Measurements from ENCODE around the gene FXR2. TPM values are rescaled to one million over a fixed set of nuclear protein-coding genes. Genes with fewer than 3 reads are reported as not detected.
A peak's percentile ranks its signal among the peaks of the same experiment; 100 is the strongest.

Gene FXR2
- total and polyA plus RNA-seq, 9 of the 15 experiments (the other 6 are each of a cell fraction or from before 2014, with no cell fraction given): 2.0 to 49.3 (median 24.5) TPM

DNA sequence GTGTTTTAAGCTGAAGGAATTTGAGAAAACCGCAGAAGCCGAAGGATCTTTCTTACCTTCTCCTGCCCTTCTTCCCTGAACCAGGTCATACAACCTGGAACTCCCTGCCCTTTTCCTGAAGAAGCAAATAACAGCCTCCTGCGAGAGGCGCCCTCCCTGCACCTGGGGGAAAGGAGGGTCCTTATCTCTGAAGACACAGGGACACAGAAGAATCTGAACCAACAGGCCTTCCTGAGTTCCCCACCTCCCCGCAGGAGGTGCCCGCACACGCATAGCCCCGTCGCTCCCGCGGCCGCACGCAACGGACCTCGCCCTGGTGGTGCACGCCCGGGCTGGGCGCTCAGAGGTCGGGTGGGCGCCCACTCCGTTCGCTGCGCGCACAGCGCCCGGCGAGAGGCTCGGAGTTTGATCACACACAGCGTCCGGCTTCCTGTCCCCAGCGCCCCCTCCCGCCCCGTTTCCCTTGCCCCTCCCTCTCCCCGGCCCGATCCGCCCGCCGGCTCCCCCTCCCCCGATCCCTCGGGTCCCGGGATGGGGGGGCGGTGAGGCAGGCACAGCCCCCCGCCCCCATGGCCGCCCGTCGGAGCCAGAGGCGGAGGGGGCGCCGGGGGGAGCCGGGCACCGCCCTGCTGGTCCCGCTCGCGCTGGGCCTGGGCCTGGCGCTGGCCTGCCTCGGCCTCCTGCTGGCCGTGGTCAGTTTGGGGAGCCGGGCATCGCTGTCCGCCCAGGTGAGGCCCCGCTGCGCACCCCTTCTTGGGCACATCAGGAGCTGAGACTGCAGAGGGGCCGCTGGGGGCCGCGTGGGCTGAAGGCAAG is 65.9 kb downstream of the FXR2 start, which contains the start of gene TNFSF12 (continued):
- TF ChIP-seq CREB5 (CRISPR knock-in tag; IDR thresholded peaks at IDR 0.05): no peak
- TF ChIP-seq, protein P1, sequence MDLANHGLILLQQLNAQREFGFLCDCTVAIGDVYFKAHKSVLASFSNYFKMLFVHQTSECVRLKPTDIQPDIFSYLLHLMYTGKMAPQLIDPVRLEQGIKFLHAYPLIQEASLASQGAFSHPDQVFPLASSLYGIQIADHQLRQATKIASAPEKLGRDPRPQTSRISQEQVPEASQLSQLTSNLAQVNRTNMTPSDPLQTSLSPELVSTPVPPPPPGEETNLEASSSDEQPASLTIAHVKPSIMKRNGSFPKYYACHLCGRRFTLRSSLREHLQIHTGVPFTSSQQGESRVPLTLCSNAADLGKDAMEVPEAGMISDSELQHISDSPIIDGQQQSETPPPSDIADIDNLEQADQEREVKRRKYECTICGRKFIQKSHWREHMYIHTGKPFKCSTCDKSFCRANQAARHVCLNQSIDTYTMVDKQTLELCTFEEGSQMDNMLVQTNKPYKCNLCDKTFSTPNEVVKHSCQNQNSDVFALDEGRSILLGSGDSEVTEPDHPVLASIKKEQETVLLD (IDR thresholded peaks at IDR 0.05): no peak
- TF ChIP-seq NR4A1 (CRISPR knock-in tag; IDR thresholded peaks at IDR 0.05): no peak
- no peak for TF ChIP-seq NR4A1 (tag; IDR thresholded peaks at IDR 0.05)
- peak in 1 of 2 experiments; percentile 18 for TF ChIP-seq E2F6 (IDR thresholded peaks at IDR 0.05; ENCODE audit: borderline replicate concordance in 1 of 2, extremely low read depth in 1 of 2, insufficient read depth in 1 of 2, insufficient read length in 1 of 2, low read depth in 1 of 2, low read length in 1 of 2, poor library complexity in 1 of 2, severe bottlenecking in 1 of 2)
- no peak for TF ChIP-seq SPI1 (IDR thresholded peaks at IDR 0.05; ENCODE audit: borderline replicate concordance, low read depth, low read length)
- no peak for TF ChIP-seq ZNF217 (CRISPR knock-in tag; IDR thresholded peaks at IDR 0.05)
- no peak for TF ChIP-seq CHCHD3 (CRISPR knock-in tag; IDR thresholded peaks at IDR 0.05)
- TF ChIP-seq, protein P2, sequence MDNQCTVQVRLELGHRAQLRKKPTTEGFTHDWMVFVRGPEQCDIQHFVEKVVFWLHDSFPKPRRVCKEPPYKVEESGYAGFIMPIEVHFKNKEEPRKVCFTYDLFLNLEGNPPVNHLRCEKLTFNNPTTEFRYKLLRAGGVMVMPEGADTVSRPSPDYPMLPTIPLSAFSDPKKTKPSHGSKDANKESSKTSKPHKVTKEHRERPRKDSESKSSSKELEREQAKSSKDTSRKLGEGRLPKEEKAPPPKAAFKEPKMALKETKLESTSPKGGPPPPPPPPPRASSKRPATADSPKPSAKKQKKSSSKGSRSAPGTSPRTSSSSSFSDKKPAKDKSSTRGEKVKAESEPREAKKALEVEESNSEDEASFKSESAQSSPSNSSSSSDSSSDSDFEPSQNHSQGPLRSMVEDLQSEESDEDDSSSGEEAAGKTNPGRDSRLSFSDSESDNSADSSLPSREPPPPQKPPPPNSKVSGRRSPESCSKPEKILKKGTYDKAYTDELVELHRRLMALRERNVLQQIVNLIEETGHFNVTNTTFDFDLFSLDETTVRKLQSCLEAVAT (IDR thresholded peaks at IDR 0.05): no peak
- no peak for TF ChIP-seq POLR2A (conservative IDR thresholded peaks at IDR 0.05)
- TF ChIP-seq PHF8 (IDR thresholded peaks at IDR 0.05; ENCODE audit: borderline replicate concordance, low read length): peak; percentile 37; the same call in 1 of the 2 replicates
- TF ChIP-seq SMARCA5 (IDR thresholded peaks at IDR 0.05): no peak
- peak; percentile 63 for TF ChIP-seq TEAD4 (IDR thresholded peaks at IDR 0.05; ENCODE audit: low read length)
- no peak for TF ChIP-seq TEAD4 (CRISPR knock-in tag; IDR thresholded peaks at IDR 0.05; ENCODE audit: borderline replicate concordance)
- TF ChIP-seq SMAD3 (CRISPR knock-in tag; conservative IDR thresholded peaks at IDR 0.05): no peak
- peak; percentile 14; the same call in 1 of the 2 replicates for TF ChIP-seq EP300 (IDR thresholded peaks at IDR 0.05; ENCODE audit: low read length)
- TF ChIP-seq COPS2 (conservative IDR thresholded peaks at IDR 0.05): no peak
- no peak for TF ChIP-seq CBX1 (IDR thresholded peaks at IDR 0.05; ENCODE audit: low read depth)
- TF ChIP-seq RBM15 (IDR thresholded peaks at IDR 0.05; ENCODE audit: insufficient read depth, low read length): no peak
- no peak for TF ChIP-seq ZNF184 (CRISPR knock-in tag; IDR thresholded peaks at IDR 0.05)
- TF ChIP-seq, protein P3, sequence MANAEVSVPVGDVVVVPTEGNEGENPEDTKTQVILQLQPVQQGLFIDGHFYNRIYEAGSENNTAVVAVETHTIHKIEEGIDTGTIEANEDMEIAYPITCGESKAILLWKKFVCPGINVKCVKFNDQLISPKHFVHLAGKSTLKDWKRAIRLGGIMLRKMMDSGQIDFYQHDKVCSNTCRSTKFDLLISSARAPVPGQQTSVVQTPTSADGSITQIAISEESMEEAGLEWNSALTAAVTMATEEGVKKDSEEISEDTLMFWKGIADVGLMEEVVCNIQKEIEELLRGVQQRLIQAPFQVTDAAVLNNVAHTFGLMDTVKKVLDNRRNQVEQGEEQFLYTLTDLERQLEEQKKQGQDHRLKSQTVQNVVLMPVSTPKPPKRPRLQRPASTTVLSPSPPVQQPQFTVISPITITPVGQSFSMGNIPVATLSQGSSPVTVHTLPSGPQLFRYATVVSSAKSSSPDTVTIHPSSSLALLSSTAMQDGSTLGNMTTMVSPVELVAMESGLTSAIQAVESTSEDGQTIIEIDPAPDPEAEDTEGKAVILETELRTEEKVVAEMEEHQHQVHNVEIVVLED (CRISPR knock-in tag; IDR thresholded peaks at IDR 0.05): no peak
- no peak for TF ChIP-seq ZBED1 (IDR thresholded peaks at IDR 0.05)
- peak in 1 of 2 experiments; percentile 41; a peak in 1 of 4 replicates for TF ChIP-seq TRIM24 (IDR thresholded peaks at IDR 0.05)

Measured in K562 (cell line).